ENCODE measurements around the gene KANSL1.

KANSL1 gene

GRCh38 chr17:45997624-45998023, 195.6 kb downstream of the KANSL1 start:
- DNase-seq (ENCODE audit: low read depth) = no peak

GRCh38 chr17:45997166-45997565, 196.1 kb downstream of the KANSL1 start:
- DNase-seq (ENCODE audit: low read depth) = no peak

- no peak for DNase-seq (ENCODE audit: low read depth)
These were observed 196.8 kb downstream of the KANSL1 start for GRCh38 chr17:45996282-45996937.

GRCh38 chr17:45995627-45996270, 197.5 kb downstream of the KANSL1 start:
- DNase-seq (ENCODE audit: low read depth) = no peak

- DNase-seq (ENCODE audit: low read depth) = no peak
These were observed 198.2 kb downstream of the KANSL1 start for GRCh38 chr17:45994987-45995386.

GRCh38 chr17:45993962-45994627, 199.1 kb downstream of the KANSL1 start:
- no peak for DNase-seq (ENCODE audit: low read depth)

GRCh38 chr17:45992904-45993303, 200.3 kb downstream of the KANSL1 start:
- no peak for DNase-seq (ENCODE audit: low read depth)

- DNase-seq (ENCODE audit: low read depth) = no peak
These were observed 201.1 kb downstream of the KANSL1 start for GRCh38 chr17:45992175-45992574.

- no peak for DNase-seq (ENCODE audit: low read depth)
These were observed 201.9 kb downstream of the KANSL1 start for GRCh38 chr17:45991341-45991740.

GRCh38 chr17:45990886-45991285, 202.3 kb downstream of the KANSL1 start:
- DNase-seq (ENCODE audit: low read depth) = no peak

- no peak for DNase-seq (ENCODE audit: low read depth)
These were observed 203.5 kb downstream of the KANSL1 start for GRCh38 chr17:45989759-45990158.

GRCh38 chr17:45987706-45988105, 205.5 kb downstream of the KANSL1 start:
- no peak for DNase-seq (ENCODE audit: low read depth)

- no peak for DNase-seq (ENCODE audit: low read depth)
These were observed 207.2 kb downstream of the KANSL1 start for GRCh38 chr17:45986056-45986455.

GRCh38 chr17:45985447-45985846, 207.8 kb downstream of the KANSL1 start:
- no peak for DNase-seq (ENCODE audit: low read depth)

GRCh38 chr17:45984368-45984767, 208.9 kb downstream of the KANSL1 start:
- DNase-seq (ENCODE audit: low read depth) = no peak

GRCh38 chr17:45983614-45984310, 209.5 kb downstream of the KANSL1 start:
- DNase-seq (ENCODE audit: low read depth) = no peak

- DNase-seq (ENCODE audit: low read depth) = no peak
These were observed 210.2 kb downstream of the KANSL1 start for GRCh38 chr17:45982791-45983613.

- DNase-seq (ENCODE audit: low read depth) = no peak
These were observed 211.9 kb downstream of the KANSL1 start for GRCh38 chr17:45981306-45981705.

- DNase-seq (ENCODE audit: low read depth) = no peak
These were observed 212.4 kb downstream of the KANSL1 start for GRCh38 chr17:45980855-45981254.

Data from stimulated activated CD8-positive, alpha-beta memory T cell treated with anti-CD3 and anti-CD28 coated beads, Interleukin-15, amount 100 ng/mL, for 1 hour (primary cell).